Left lung (tissue), 10 donors: ENCODE results near the gene AFAP1L1. TPM values are rescaled to one million over a fixed set of nuclear protein-coding genes. Genes with fewer than 3 reads are reported as not detected.

Experiments used
- ATAC-seq: fragments of 200-7000 bp; cut with Tn5 transposase; one replicate; pipeline ENCODE4 v1.9.1; 2020; ENCODE audit warnings: moderate library complexity
- DNase-seq, 4 donors: peaks; one replicate each; pipeline ENCODE4 v3.0.0-alpha.2; 2013 to 2020
- H3K27ac ChIP-seq, 2 donors: fragments of 200-600 bp; sonication (generic) in 1 of 2; one replicate each; pipeline versions ENCODE4 v1.5.0 to v1.8.0; 2020 to 2021
- H3K27me3 ChIP-seq, 2 donors: fragments of 200-600 bp; sonication (generic) in 1 of 2; one replicate each; pipeline versions ENCODE4 v1.5.0 to v1.8.0; 2020 to 2021
- H3K36me3 ChIP-seq, 2 donors: fragments of 200-600 bp; sonication (generic) in 1 of 2; one replicate each; pipeline versions ENCODE4 v1.5.0 to v1.8.0; 2020 to 2021
- H3K4me1 ChIP-seq, 2 donors: fragments of 200-600 bp; one replicate each; pipeline ENCODE4 v1.8.0; 2021
- H3K4me3 ChIP-seq, 2 donors: fragments of 200-600 bp; sonication (generic) in 1 of 2; one replicate each; pipeline versions ENCODE4 v1.5.0 to v1.8.0; 2020 to 2021; ENCODE audit warnings: mild to moderate bottlenecking in 1 of 2
- H3K9me3 ChIP-seq, 2 donors: fragments of 200-600 bp; sonication (generic) in 1 of 2; one replicate each; pipeline versions ENCODE4 v1.5.0 to v1.8.0; 2020 to 2021
- intact Hi-C, 2 donors: fragments of 100-400 bp; cut with DNase I; formaldehyde crosslinking; loops; one replicate each; pipeline versions ENCODE4 v1.11.2 to v1.14.2; 2022
- polyA plus RNA-seq, 6 donors: library from polyadenylated mRNA; unstranded; fragments of 120-200 nt; gene quantifications; one replicate each; pipeline ENCODE4 v1.2.1, GENCODE V29; 2013; ENCODE audit not compliant: insufficient read length in 6 of 6
- total RNA-seq, 2 donors: library from RNA; stranded (reverse); fragmentation: NEBNext Ultra II Directional; extraction: Animal tissue kit (Norgen Biotek cat#: 25700); gene quantifications; one replicate each; pipeline ENCODE4 v1.2.1, GENCODE V29; 2021
- TF ChIP-seq, protein P1 (sequence below), 2 donors: fragments of 200-600 bp; sonication (generic) in 1 of 2; IDR thresholded peaks; one replicate each; pipeline versions ENCODE4 v1.5.0 to v1.8.0; 2021; ENCODE audit warnings: antibody characterized with exemption in 2 of 2
- donor health status: DM: no; HTN: yes; CAD: no.
- donor health status: DM: no; HTN: no; CAD: no.

AFAP1L1 gene
- total and polyA plus RNA-seq, 8 donors: 14.2 to 46.6 (median 40.6) TPM

GRCh38 chr5:149302641-149303040 lies 31.0 kb downstream of the AFAP1L1 start:
- Histone ChIP-seq H3K27ac (no peak overlapping the region), H3K4me1 (peaks cover 0 to 12% of the 10 kb centered on the region in 2 donors), H3K4me3 (no peak overlapping the region), H3K9me3 (no peaks in the 10 kb centered on the region), H3K36me3 (no peaks in the 10 kb centered on the region), H3K27me3 (peaks cover 0 to 8% of the 10 kb centered on the region in 2 donors)
- DNase-seq (no peak), ATAC-seq (no peak)
- intact Hi-C loops: no loop called here
- TF ChIP-seq, protein P1, sequence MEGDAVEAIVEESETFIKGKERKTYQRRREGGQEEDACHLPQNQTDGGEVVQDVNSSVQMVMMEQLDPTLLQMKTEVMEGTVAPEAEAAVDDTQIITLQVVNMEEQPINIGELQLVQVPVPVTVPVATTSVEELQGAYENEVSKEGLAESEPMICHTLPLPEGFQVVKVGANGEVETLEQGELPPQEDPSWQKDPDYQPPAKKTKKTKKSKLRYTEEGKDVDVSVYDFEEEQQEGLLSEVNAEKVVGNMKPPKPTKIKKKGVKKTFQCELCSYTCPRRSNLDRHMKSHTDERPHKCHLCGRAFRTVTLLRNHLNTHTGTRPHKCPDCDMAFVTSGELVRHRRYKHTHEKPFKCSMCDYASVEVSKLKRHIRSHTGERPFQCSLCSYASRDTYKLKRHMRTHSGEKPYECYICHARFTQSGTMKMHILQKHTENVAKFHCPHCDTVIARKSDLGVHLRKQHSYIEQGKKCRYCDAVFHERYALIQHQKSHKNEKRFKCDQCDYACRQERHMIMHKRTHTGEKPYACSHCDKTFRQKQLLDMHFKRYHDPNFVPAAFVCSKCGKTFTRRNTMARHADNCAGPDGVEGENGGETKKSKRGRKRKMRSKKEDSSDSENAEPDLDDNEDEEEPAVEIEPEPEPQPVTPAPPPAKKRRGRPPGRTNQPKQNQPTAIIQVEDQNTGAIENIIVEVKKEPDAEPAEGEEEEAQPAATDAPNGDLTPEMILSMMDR (IDR thresholded peaks at IDR 0.05): no peak

DNA sequence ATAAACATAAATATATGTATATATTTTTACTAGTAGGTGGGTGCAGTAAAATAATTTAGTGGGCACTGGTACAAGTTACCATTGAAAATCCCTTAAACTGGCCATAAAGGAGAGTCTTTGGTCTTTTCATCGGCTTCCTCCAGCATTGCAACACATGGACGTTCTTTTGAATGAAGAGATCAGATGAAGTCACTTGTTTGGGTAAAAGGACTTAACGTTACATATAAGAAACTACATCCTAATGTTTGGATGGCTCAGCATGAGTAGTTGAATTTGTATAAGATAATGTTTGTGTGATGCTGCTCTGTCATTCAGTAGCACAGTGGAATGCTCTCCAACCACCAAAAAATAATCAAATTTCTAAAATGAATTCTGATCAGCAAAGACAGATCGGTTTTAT lies 31.6 kb downstream of the AFAP1L1 start:
- Histone ChIP-seq H3K4me1 (peaks cover 0 to 12% of the 10 kb centered on the region in 2 donors), H3K27ac (no peak overlapping the region), H3K4me3 (no peak overlapping the region), H3K9me3 (no peaks in the 10 kb centered on the region), H3K27me3 (peaks cover 0 to 8% of the 10 kb centered on the region in 2 donors), H3K36me3 (no peaks in the 10 kb centered on the region)
- TF ChIP-seq, protein P1 (IDR thresholded peaks at IDR 0.05): no peak
- intact Hi-C loops: no loop called here
- no peak for ATAC-seq
- no peak for DNase-seq

DNA sequence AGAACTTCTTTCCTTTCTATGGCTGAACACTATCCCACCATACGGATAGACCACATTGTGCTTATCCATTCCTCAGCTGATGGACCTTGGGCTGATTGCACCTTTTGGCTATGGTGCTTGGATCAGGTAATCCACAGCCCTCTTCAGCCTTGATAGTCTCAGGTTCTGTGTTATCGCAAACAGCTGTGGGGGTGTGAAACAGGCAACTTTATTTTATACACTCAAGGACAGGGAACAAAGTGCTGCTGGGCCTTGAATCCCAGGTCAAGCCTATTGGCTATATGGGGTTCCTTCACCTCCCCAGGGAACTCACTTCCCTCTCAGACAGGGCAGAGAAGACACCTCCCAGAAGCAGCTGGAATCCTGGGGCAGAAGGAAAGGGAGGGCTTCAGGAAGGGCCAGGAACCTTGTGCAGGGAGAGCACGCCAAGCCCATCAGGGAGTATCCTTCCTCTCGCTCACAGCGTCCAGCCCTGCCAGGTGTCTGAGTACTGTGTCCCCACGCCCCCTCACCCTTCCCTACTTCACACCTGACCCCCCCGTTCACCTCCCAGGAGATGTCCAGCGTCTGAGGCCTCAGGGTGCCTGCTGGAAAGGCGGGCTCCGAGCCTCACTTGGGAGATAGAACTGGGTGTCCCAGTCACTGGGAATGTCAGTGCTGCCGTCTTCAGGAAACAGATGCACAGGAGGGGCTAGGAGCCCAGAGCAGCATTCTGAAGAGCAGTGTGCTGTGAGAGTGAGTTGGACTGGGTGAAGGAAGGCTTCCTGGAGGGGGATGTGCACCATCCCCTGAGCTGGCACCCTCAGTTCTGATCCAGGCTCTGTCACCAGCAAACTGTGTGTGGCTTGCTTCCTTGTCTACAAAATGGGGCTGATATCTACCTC lies 32.8 kb downstream of the AFAP1L1 start:
- no peak for DNase-seq
- Histone ChIP-seq H3K4me1 (peaks cover 0 to 6% of the 10 kb centered on the region in 2 donors), H3K36me3 (no peaks in the 10 kb centered on the region), H3K27ac (peak overlapping the region in 1 of 2 donors; percentile 50), H3K27me3 (peaks cover 0 to under 1% of the 10 kb centered on the region in 2 donors), H3K4me3 (no peak overlapping the region), H3K9me3 (no peaks in the 10 kb centered on the region)
- TF ChIP-seq, protein P1 (IDR thresholded peaks at IDR 0.05): no peak
- peak; percentile 13 for ATAC-seq
- intact Hi-C loops: no loop called here

DNA sequence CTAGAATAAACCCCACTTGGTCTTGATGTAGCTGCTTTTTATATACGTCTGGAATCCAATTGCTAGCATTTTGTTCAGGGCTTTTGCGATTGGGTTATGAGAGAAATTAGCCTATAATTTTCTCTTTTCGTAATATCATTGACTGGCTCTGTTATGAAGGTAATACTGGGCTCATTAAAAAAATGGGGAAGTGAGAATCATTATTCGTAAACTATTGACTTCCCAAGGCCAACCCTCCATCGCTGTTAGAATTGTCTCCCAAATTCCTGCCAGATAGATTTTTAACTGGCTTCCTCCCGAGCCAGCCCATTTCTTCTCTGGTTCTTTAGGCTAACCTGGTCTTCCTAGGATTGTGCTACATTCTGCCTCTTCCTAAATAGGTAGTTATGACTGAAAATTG lies 37.7 kb downstream of the AFAP1L1 start:
- H3K9me3 ChIP-seq: no peaks in the 10 kb centered on the region
- intact Hi-C loops: no loop called here
- no peak for ATAC-seq
- no peaks in the 10 kb centered on the region for H3K27me3 ChIP-seq
- TF ChIP-seq, protein P1 (IDR thresholded peaks at IDR 0.05): no peak
- no peaks in the 10 kb centered on the region for H3K36me3 ChIP-seq
- H3K4me3 ChIP-seq: no peak overlapping the region
- no peak for DNase-seq
- H3K4me1 ChIP-seq: peaks cover 0 to 9% of the 10 kb centered on the region in 2 donors
- peak overlapping the region in 1 of 2 donors; percentile 6 for H3K27ac ChIP-seq

DNA sequence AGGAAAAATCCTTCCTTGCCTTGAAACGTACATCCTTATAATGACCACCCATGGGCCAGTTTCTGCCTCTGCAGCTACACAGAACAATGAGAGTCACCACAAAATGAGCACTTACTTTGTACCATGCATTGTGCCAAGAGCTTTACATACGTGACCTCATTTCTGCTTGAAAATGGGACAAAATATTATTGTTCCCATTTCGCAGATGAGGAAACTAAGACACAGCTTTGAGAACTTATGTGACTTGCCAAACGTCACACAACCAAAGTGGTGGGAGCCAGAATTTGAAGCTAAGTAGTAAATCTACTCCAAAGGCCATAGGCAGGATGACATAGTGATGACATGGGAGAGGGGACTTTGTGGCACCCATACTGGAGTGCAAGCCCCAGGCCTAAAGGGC lies 38.8 kb downstream of the AFAP1L1 start:
- intact Hi-C loops: no loop called here
- H3K9me3 ChIP-seq: no peaks in the 10 kb centered on the region
- no peak overlapping the region for H3K4me3 ChIP-seq
- ATAC-seq: no peak
- no peaks in the 10 kb centered on the region for H3K36me3 ChIP-seq
- no peak for DNase-seq
- H3K27me3 ChIP-seq: no peaks in the 10 kb centered on the region
- TF ChIP-seq, protein P1 (IDR thresholded peaks at IDR 0.05): no peak
- H3K4me1 ChIP-seq: peaks cover 0 to 9% of the 10 kb centered on the region in 2 donors
- no peak overlapping the region for H3K27ac ChIP-seq
